KG1 (cell line): ENCODE results near the gene DMWD.

Source experiments
- DNase-seq: peaks from one replicate; lab custom pipeline; 2025; lab: John Stamatoyannopoulos, UW

The DMWD gene

GRCh38 chr19:45770192-45771101 is 22.2 kb downstream of the DMWD start:
- peak; percentile 83 for DNase-seq

GRCh38 chr19:45769821-45770191 is 22.8 kb downstream of the DMWD start:
- DNase-seq = no peak

GRCh38 chr19:45768984-45769782 is 23.5 kb downstream of the DMWD start, which contains the start of gene SIX5:
Gene SIX5, minus strand, starts transcription at chr19:45769252. Its CDS starts 408 bp downstream, at chr19:45768844.
- DNase-seq = peak; percentile 94

GRCh38 chr19:45768655-45768983 is 24.0 kb downstream of the DMWD start:
- DNase-seq = peak; percentile 38

- no peak for DNase-seq
These were observed 24.6 kb downstream of the DMWD start for GRCh38 chr19:45767881-45768654.

- no peak for DNase-seq
These were observed 25.2 kb downstream of the DMWD start for GRCh38 chr19:45767410-45767880.

GRCh38 chr19:45766869-45767346 is 25.7 kb downstream of the DMWD start:
- no peak for DNase-seq

- DNase-seq = no peak
These were observed 26.3 kb downstream of the DMWD start for GRCh38 chr19:45766296-45766868.

- no peak for DNase-seq
These were observed 26.8 kb downstream of the DMWD start for GRCh38 chr19:45765702-45766295.

GRCh38 chr19:45764945-45765701 is 27.5 kb downstream of the DMWD start:
- DNase-seq = no peak

GRCh38 chr19:45764475-45764874 is 28.2 kb downstream of the DMWD start:
- DNase-seq = no peak

GRCh38 chr19:45763691-45764294 is 28.9 kb downstream of the DMWD start:
- no peak for DNase-seq

GRCh38 chr19:45762870-45763631 is 29.6 kb downstream of the DMWD start:
- DNase-seq = no peak

- DNase-seq = no peak
These were observed 30.9 kb downstream of the DMWD start for GRCh38 chr19:45761714-45762113.

- DNase-seq = no peak
These were observed 33.7 kb downstream of the DMWD start for GRCh38 chr19:45758921-45759320.

GRCh38 chr19:45757695-45758094 is 35.0 kb downstream of the DMWD start:
- DNase-seq = no peak

- no peak for DNase-seq
These were observed 38.3 kb downstream of the DMWD start for GRCh38 chr19:45754323-45754722.

GRCh38 chr19:45753548-45753947 is 39.1 kb downstream of the DMWD start:
- DNase-seq = no peak

GRCh38 chr19:45752639-45753038 is 40.0 kb downstream of the DMWD start:
- DNase-seq = no peak
